Naive thymus-derived CD4-positive, alpha-beta T cell (primary cell): ENCODE measurements around the gene ZNF276. TPM values are rescaled to one million over a fixed set of nuclear protein-coding genes. Genes with fewer than 3 reads are reported as not detected.

Source experiments
- ATAC-seq: fragments of 150-1000 bp; cut with Tn5 transposase; 2 replicates; pipeline ENCODE4 v1.10.0; 2021; ENCODE audit warnings: mild to moderate bottlenecking, moderate library complexity
- CTCF ChIA-PET: fragments of 350-600 bp; sonication (Branson Sonifier 250); formaldehyde crosslinking; loops from one replicate; lab custom pipeline; 2021; ENCODE audit warnings: antibody characterized with exemption; lab: Charles Lee
- POLR2A ChIA-PET: fragments of 350-600 bp; sonication (Branson Sonifier 250); formaldehyde crosslinking; loops from one replicate; lab custom pipeline; 2021; ENCODE audit warnings: antibody characterized with exemption, inconsistent platforms; lab: Charles Lee
- DNase-seq, 9 donors: peaks; one replicate each; pipeline versions ENCODE4 v3.0.0 to v3.0.0-alpha.2; 2020 to 2022; ENCODE audit warnings: mixed read lengths in 1 of 9
- H3K27ac ChIP-seq: one replicate; pipeline ENCODE4 v1.7.0; 2013; ENCODE audit warnings: mild to moderate bottlenecking, low read depth, low read length, moderate library complexity
- H3K27me3 ChIP-seq, 2 donors: one replicate each; pipeline ENCODE4 v1.7.0; 2013; ENCODE audit warnings: low read length in 2 of 2, mild to moderate bottlenecking in 2 of 2, moderate library complexity in 2 of 2; ENCODE audit not compliant: control insufficient read depth in 2 of 2, insufficient read depth in 2 of 2
- H3K36me3 ChIP-seq, 3 experiments: 1 replicate in 2 of 3; 2 replicates in 1 of 3; pipeline ENCODE4 v1.7.0; 2013; ENCODE audit warnings: low read length in 3 of 3, mild to moderate bottlenecking in 3 of 3, moderate library complexity in 1 of 3; ENCODE audit not compliant: insufficient read depth in 3 of 3, control insufficient read depth in 2 of 3
- H3K4me1 ChIP-seq, 2 donors: one replicate each; pipeline ENCODE4 v1.7.0; 2013; ENCODE audit warnings: low read length in 2 of 2, mild to moderate bottlenecking in 2 of 2, moderate library complexity in 1 of 2; ENCODE audit not compliant: control insufficient read depth in 2 of 2, insufficient read depth in 2 of 2
- H3K4me3 ChIP-seq: 2 replicates; pipeline ENCODE4 v1.7.0; 2013; ENCODE audit warnings: mild to moderate bottlenecking, low read length
- H3K9me3 ChIP-seq, 3 experiments: 1 replicate in 2 of 3; 2 replicates in 1 of 3; pipeline ENCODE4 v1.7.0; 2013; ENCODE audit warnings: low read length in 3 of 3; ENCODE audit not compliant: control insufficient read depth in 2 of 3
- H3K27ac Mint-ChIP-seq, 9 donors: one replicate each; pipeline ENCODE4 v1.8.0; 2020 to 2022; ENCODE audit warnings: mixed read lengths in 9 of 9, mild to moderate bottlenecking in 8 of 9, moderate library complexity in 5 of 9, inconsistent platforms in 2 of 9
- H3K27me3 Mint-ChIP-seq, 5 donors: one replicate each; pipeline ENCODE4 v1.8.0; 2021 to 2022; ENCODE audit warnings: mixed read lengths in 5 of 5, mild to moderate bottlenecking in 1 of 5
- H3K36me3 Mint-ChIP-seq, 5 donors: one replicate each; pipeline ENCODE4 v1.8.0; 2020 to 2022; ENCODE audit warnings: mixed read lengths in 5 of 5, mild to moderate bottlenecking in 3 of 5, inconsistent platforms in 1 of 5
- H3K4me1 Mint-ChIP-seq, 7 donors: one replicate each; pipeline ENCODE4 v1.8.0; 2020 to 2022; ENCODE audit warnings: mixed read lengths in 7 of 7, mild to moderate bottlenecking in 3 of 7, inconsistent platforms in 1 of 7
- H3K4me3 Mint-ChIP-seq, 10 donors: one replicate each; pipeline ENCODE4 v1.8.0; 2020 to 2022; ENCODE audit warnings: mild to moderate bottlenecking in 10 of 10, mixed read lengths in 10 of 10, moderate library complexity in 6 of 10, inconsistent platforms in 2 of 10
- H3K9me3 Mint-ChIP-seq, 11 donors: one replicate each; pipeline ENCODE4 v1.8.0; 2020 to 2022; ENCODE audit warnings: mixed read lengths in 11 of 11, mild to moderate bottlenecking in 4 of 11, inconsistent platforms in 1 of 11, moderate library complexity in 1 of 11
- intact Hi-C, 2 donors: fragments of 100-400 bp; cut with micrococcal nuclease; formaldehyde crosslinking; loops; one replicate each; pipeline ENCODE4 v1.15.1; 2023
- polyA plus RNA-seq, 2 donors: library from polyadenylated mRNA; unstranded; fragments of 300-500 nt; fragmentation: Illumina TruSeq; gene quantifications; one replicate each; pipeline ENCODE4 v1.2.3, GENCODE V29; 2021
- total RNA-seq, 6 experiments: library from RNA in 5 of 6; stranded (reverse) in 5 of 6; gene quantifications; 1 replicate in 5 of 6; 2 replicates in 1 of 6; pipeline ENCODE4 v1.2.3 and lab custom pipeline; 2021 to 2026

The ZNF276 gene
- total and polyA plus RNA-seq, 7 experiments from 2014 or later = 17.0 to 160 (median 115) TPM

- Histone ChIP-seq H3K4me1 (peaks cover 0 to 12% of the 10 kb centered on the region in 2 donors), H3K4me3 (no peak overlapping the region), H3K27me3 (no peaks in the 10 kb centered on the region), H3K9me3 (no peaks in the 10 kb centered on the region), H3K36me3 (no peaks in the 10 kb centered on the region), H3K27ac (no peak overlapping the region)
- Mint-ChIP-seq H3K27me3 (no peaks in the 10 kb centered on the region), H3K4me1 (peaks cover 4 to 15% (median 8%) of the 10 kb centered on the region in 7 donors), H3K27ac (no peak overlapping the region), H3K4me3 (peak overlapping the region in 6 of 10 donors; percentile 21 to 66 (median 52)), H3K9me3 (no peaks in the 10 kb centered on the region), H3K36me3 (peaks cover 0 to 4% (median 0%) of the 10 kb centered on the region in 5 donors)
- intact Hi-C loops = loop anchor here in 1 of 2 donors (10.0 kb wide), 1 partner anchor 465 kb away; no protein-coding TSS in a partner anchor
- POLR2A ChIA-PET = interaction anchor here (1.3 to 1.4 kb wide), 2 partner anchors 14 to 32 kb away, joined by 3 to 9 read pairs; no protein-coding TSS in a partner anchor
- ATAC-seq = no peak
- CTCF ChIA-PET = interaction anchor here (1.1 to 1.3 kb wide), 3 partner anchors 14 to 85 kb away, joined by 3 to 6 read pairs (median 3); no protein-coding TSS in a partner anchor
- DNase-seq = no peak
Measured at GRCh38 chr16:89709716-89710432, 11.5 kb upstream of the ZNF276 start.

DNA sequence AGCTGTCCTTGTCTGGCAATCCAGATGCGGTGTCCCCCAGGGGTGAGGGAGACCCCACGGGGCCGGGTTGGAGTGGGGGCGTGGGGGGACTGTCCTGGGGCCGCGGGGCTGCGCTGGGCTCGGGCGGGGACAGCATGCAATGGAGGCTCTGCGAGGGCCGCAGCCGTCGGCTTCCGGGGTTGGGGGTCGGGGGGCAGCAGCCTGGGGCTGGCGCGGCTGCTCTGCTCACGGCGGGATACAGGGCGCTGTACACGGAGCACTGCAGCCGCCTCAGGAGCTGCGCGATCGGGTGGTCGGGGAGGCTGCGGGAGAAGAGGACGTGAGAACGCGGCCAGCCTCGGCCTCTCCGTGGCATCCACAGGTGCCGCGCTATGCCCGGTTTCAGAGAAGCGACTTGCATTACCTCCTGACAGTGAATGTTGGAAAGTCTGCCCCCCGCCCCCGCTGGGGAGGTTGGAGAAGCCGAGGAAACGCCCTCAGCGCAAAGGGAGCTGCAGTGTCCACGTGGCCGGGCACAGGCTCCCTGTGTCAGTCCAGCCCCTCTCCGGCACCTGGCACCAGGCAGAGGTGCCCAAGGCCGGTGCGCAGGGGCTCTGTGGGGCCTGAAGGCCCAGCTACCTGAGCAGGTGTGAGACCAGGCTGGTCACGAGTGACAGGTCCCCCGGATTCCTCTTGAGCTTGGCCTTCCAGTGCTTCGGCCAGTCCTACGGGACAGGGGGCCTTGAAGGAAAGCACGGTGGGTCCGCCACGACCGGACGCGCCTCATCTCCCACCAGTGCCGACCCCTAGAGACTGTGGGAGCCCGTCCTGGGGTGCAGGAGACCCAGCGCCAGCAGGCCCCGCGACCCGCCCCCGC, 10.4 kb upstream of the ZNF276 start:
- DNase-seq (no peak), ATAC-seq (no peak)
- Mint-ChIP-seq H3K4me1 (peaks cover 2 to 13% (median 6%) of the 10 kb centered on the region in 7 donors), H3K4me3 (peak overlapping the region in 2 of 10 donors; percentile 21 to 78), H3K27ac (no peak overlapping the region), H3K27me3 (no peaks in the 10 kb centered on the region), H3K36me3 (peaks cover 0 to 5% (median 0%) of the 10 kb centered on the region in 5 donors), H3K9me3 (no peaks in the 10 kb centered on the region)
- H3K27ac ChIP-seq = no peak overlapping the region
- intact Hi-C loops = loop anchor here (1.0 kb wide), 2 partner anchors 9 to 10 kb away; partner anchors contain the start of gene ZNF276 (in 2 of the 2)
- peaks cover 0 to 11% of the 10 kb centered on the region in 2 donors for H3K4me1 ChIP-seq
- H3K27me3 ChIP-seq = no peaks in the 10 kb centered on the region
- POLR2A ChIA-PET = interaction anchor here (1.3 to 1.4 kb wide), 2 partner anchors 13 to 31 kb away, joined by 3 to 9 read pairs; no protein-coding TSS in a partner anchor
- no peaks in the 10 kb centered on the region for H3K36me3 ChIP-seq
- CTCF ChIA-PET = interaction anchor here (1.3 kb wide), 2 partner anchors 13 to 84 kb away, joined by 3 to 6 read pairs; no protein-coding TSS in a partner anchor
- no peak overlapping the region for H3K4me3 ChIP-seq
- no peaks in the 10 kb centered on the region for H3K9me3 ChIP-seq

DNA sequence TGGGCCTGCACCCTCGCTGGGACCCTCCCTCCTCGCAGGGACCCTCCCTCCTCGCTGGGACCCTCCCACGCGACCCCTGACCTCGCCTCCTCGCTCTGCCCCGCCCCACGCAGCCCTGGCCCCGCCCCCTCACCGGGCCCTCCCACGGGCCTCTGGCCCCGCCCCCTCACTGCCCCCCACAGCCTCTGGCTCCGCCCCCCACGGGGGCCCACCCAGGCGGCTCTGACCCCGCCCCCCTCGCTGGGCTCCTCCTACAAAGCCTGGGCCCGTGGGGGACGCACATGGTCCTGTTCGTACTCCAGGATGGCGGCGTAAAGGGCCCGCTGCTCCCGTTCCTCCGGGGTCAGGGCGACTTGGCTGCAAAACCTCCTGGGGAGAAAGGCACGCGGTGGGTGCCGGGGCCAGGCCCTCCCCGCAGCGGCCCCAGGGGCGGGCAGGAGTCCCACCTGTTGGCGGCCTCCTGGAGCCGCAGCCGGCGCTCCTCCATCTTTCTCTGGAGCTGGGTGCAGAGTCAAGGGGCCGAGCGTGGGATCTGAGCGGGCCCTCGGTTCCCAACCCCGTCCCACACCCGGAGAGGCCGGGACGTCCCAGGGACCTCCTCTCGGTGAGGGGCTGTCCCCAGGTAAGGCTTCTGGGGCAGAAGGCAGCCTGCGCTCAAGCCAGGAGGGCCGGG, 9.6 kb upstream of the ZNF276 start:
- DNase-seq (peak; percentile 48 to 86 (median 62)), ATAC-seq (peak; percentile 96)
- H3K9me3 Mint-ChIP-seq = no peaks in the 10 kb centered on the region
- H3K27ac ChIP-seq = peak overlapping the region; percentile 58
- no peaks in the 10 kb centered on the region for H3K27me3 Mint-ChIP-seq
- H3K4me1 ChIP-seq = peaks cover 0 to 7% of the 10 kb centered on the region in 2 donors
- peak overlapping the region; percentile 47 for H3K4me3 ChIP-seq
- peak overlapping the region in 7 of 10 donors; percentile 42 to 78 (median 68) for H3K4me3 Mint-ChIP-seq
- intact Hi-C loops = loop anchor here (1.0 kb wide), 2 partner anchors 9 to 10 kb away; partner anchors contain the start of gene ZNF276 (in 2 of the 2)
- H3K9me3 ChIP-seq = no peaks in the 10 kb centered on the region
- peak overlapping the region in 1 of 9 donors; percentile 29 for H3K27ac Mint-ChIP-seq
- peaks cover 0 to 5% (median 0%) of the 10 kb centered on the region in 5 donors for H3K36me3 Mint-ChIP-seq
- no peaks in the 10 kb centered on the region for H3K27me3 ChIP-seq
- peaks cover 0 to 4% (median 0%) of the 10 kb centered on the region in 3 experiments for H3K36me3 ChIP-seq
- CTCF ChIA-PET = no interaction called here
- H3K4me1 Mint-ChIP-seq = peaks cover 0 to 7% (median 3%) of the 10 kb centered on the region in 7 donors
- POLR2A ChIA-PET = interaction anchor here (1.0 to 4.0 kb wide), 4 partner anchors 9 to 26 kb away, joined by 3 to 22 read pairs (median 6); partner anchors contain the start of gene VPS9D1

- Mint-ChIP-seq H3K4me1 (peaks cover 0 to 7% (median 3%) of the 10 kb centered on the region in 7 donors), H3K36me3 (peaks cover 0 to 5% (median 0%) of the 10 kb centered on the region in 5 donors), H3K27ac (peak overlapping the region in 1 of 9 donors; percentile 29), H3K27me3 (no peaks in the 10 kb centered on the region), H3K9me3 (no peaks in the 10 kb centered on the region), H3K4me3 (peak overlapping the region in 9 of 10 donors; percentile 42 to 78 (median 70))
- ChIA-PET POLR2A (interaction anchor here (0.6 to 4.0 kb wide), 6 partner anchors 8 to 83 kb away, joined by 3 to 22 read pairs (median 4); partner anchors contain the start of gene VPS9D1), CTCF (interaction anchor here (0.8 kb wide), 1 partner anchor 37 kb away, joined by 3 read pairs; no protein-coding TSS in a partner anchor)
- no peak for ATAC-seq
- intact Hi-C loops = no loop called here
- Histone ChIP-seq H3K4me3 (peak overlapping the region; percentile 47), H3K27ac (peak overlapping the region; percentile 58), H3K36me3 (peaks cover 0 to 4% (median 0%) of the 10 kb centered on the region in 3 experiments), H3K27me3 (no peaks in the 10 kb centered on the region), H3K9me3 (no peaks in the 10 kb centered on the region), H3K4me1 (peaks cover 0 to 7% of the 10 kb centered on the region in 2 donors)
- no peak for DNase-seq
Measured at GRCh38 chr16:89712274-89712781, 9.0 kb upstream of the ZNF276 start.

- H3K4me1 ChIP-seq = peaks cover 8 to 13% of the 10 kb centered on the region in 2 donors
- H3K9me3 ChIP-seq = no peaks in the 10 kb centered on the region
- H3K27me3 Mint-ChIP-seq = no peaks in the 10 kb centered on the region
- no peak overlapping the region for H3K4me3 ChIP-seq
- no peak overlapping the region for H3K27ac ChIP-seq
- H3K27ac Mint-ChIP-seq = no peak overlapping the region
- H3K36me3 Mint-ChIP-seq = peaks cover 0 to 6% (median 0%) of the 10 kb centered on the region in 5 donors
- ATAC-seq = no peak
- no peaks in the 10 kb centered on the region for H3K9me3 Mint-ChIP-seq
- ChIA-PET POLR2A (interaction anchor here (0.5 to 1.0 kb wide), 3 partner anchors 87 to 147 kb away, joined by 3 read pairs; no protein-coding TSS in a partner anchor), CTCF (interaction anchor here (0.7 to 2.3 kb wide), 5 partner anchors 9 to 73 kb away, joined by 3 to 12 read pairs (median 4); no protein-coding TSS in a partner anchor)
- H3K4me1 Mint-ChIP-seq = peaks cover 0 to 19% (median 12%) of the 10 kb centered on the region in 7 donors
- H3K4me3 Mint-ChIP-seq = no peak overlapping the region
- peak in 1 of 9 donors; percentile 7 for DNase-seq
- H3K27me3 ChIP-seq = no peaks in the 10 kb centered on the region
- intact Hi-C loops = no loop called here
- H3K36me3 ChIP-seq = peaks cover 0 to 4% (median 0%) of the 10 kb centered on the region in 3 experiments
Measured at GRCh38 chr16:89716493-89716892, 4.8 kb upstream of the ZNF276 start.
